B cell (primary cell): ENCODE data around the gene NBEA. TPM values are rescaled to one million over a fixed set of nuclear protein-coding genes. Genes with fewer than 3 reads are reported as not detected.
"Not testable (repeated sequence)": the region's sequence is repeated elsewhere in the genome, so short reads cannot be mapped to it uniquely, and the experiment has no call there.

Source experiments
- ATAC-seq: fragments of 200-7000 bp; cut with Tn5 transposase; one replicate; pipeline ENCODE4 v1.10.0; 2021; ENCODE audit warnings: low read depth, mild to moderate bottlenecking, moderate number of reproducible peaks, moderate library complexity
- CTCF ChIA-PET: fragments of 350-600 bp; sonication (Branson Sonifier 250); formaldehyde crosslinking; loops from one replicate; lab custom pipeline; 2021; ENCODE audit warnings: antibody characterized with exemption, inconsistent platforms; lab: Charles Lee
- POLR2A ChIA-PET: fragments of 350-600 bp; sonication (Branson Sonifier 250); formaldehyde crosslinking; loops from one replicate; lab custom pipeline; 2021; ENCODE audit warnings: antibody characterized with exemption; lab: Charles Lee
- DNase-seq: peaks from one replicate; pipeline ENCODE4 v3.0.0; 2013
- H2AFZ ChIP-seq: 2 replicates; pipeline ENCODE4 v1.6.1; 2012; ENCODE audit warnings: mild to moderate bottlenecking, low read depth, low read length; ENCODE audit not compliant: insufficient read depth, poor library complexity, severe bottlenecking
- H3K27ac ChIP-seq, 2 donors: 1 replicate in 1 of 2; 2 replicates in 1 of 2; pipeline ENCODE4 v1.5.1; 2012 to 2013; ENCODE audit warnings: low read length in 2 of 2, mild to moderate bottlenecking in 2 of 2, moderate library complexity in 1 of 2
- H3K27me3 ChIP-seq, 4 experiments: fragments of 200-600 bp in 1 of 4; sonication (generic) in 1 of 4; replicated peaks in 1 of 4; 1 replicate in 2 of 4; 2 replicates in 2 of 4; pipeline versions ENCODE4 v1.6.1 to v1.7.0; 2013 to 2016; ENCODE audit warnings: low read length in 3 of 4, mild to moderate bottlenecking in 2 of 4, mixed read lengths in 1 of 4, moderate library complexity in 1 of 4; ENCODE audit not compliant: insufficient read depth in 4 of 4, control insufficient read depth in 3 of 4; ENCODE audit errors: control extremely low read depth in 1 of 4
- H3K36me3 ChIP-seq, 2 experiments: replicated peaks in 1 of 2; 1 replicate in 1 of 2; 2 replicates in 1 of 2; pipeline versions ENCODE4 v1.6.1 to v1.7.1; 2013; ENCODE audit warnings: low read length in 1 of 2; ENCODE audit not compliant: insufficient read depth in 2 of 2, control insufficient read depth in 1 of 2; ENCODE audit errors: control extremely low read depth in 1 of 2, extremely low read depth in 1 of 2
- H3K4me1 ChIP-seq, 2 donors: fragments of 200-600 bp in 1 of 2; sonication (generic) in 1 of 2; 1 replicate in 1 of 2; 2 replicates in 1 of 2; pipeline versions ENCODE4 v1.5.1 to v1.6.1; 2013 to 2017; ENCODE audit warnings: low read length in 2 of 2; ENCODE audit not compliant: control insufficient read depth in 2 of 2, insufficient read depth in 2 of 2
- H3K4me2 ChIP-seq: replicated peaks from 2 replicates; pipeline ENCODE3; 2012; ENCODE audit warnings: mild to moderate bottlenecking, low read depth, low read length; ENCODE audit not compliant: poor library complexity, severe bottlenecking
- H3K4me3 ChIP-seq, 5 experiments: fragments of 200-600 bp in 1 of 5; sonication (generic) in 1 of 5; 1 replicate in 3 of 5; 2 replicates in 2 of 5; pipeline versions ENCODE4 v1.5.1 to v1.7.0; 2011 to 2016; ENCODE audit warnings: low read length in 4 of 5, mild to moderate bottlenecking in 4 of 5, low read depth in 2 of 5, control low read depth in 1 of 5, moderate library complexity in 1 of 5; ENCODE audit not compliant: insufficient read depth in 1 of 5; ENCODE audit errors: control extremely low read depth in 1 of 5, extremely low read depth in 1 of 5
- H3K79me2 ChIP-seq: fragments of 200-600 bp; sonication (generic); one replicate; pipeline ENCODE4 v1.6.0; 2016; ENCODE audit warnings: low read length; ENCODE audit not compliant: control insufficient read depth, insufficient read depth
- H3K9ac ChIP-seq: fragments of 200-600 bp; sonication (generic); 2 replicates; pipeline ENCODE4 v1.6.1; 2017; ENCODE audit warnings: mild to moderate bottlenecking, low read length, moderate library complexity
- H3K9me3 ChIP-seq, 3 donors: one replicate each; pipeline versions ENCODE4 v1.6.1 to v1.7.1; 2013; ENCODE audit warnings: low read length in 2 of 3; ENCODE audit not compliant: control insufficient read depth in 2 of 3, insufficient read depth in 1 of 3; ENCODE audit errors: control extremely low read depth in 1 of 3
- H4K20me1 ChIP-seq: 2 replicates; pipeline ENCODE4 v1.6.0; 2012; ENCODE audit warnings: mild to moderate bottlenecking, low read length; ENCODE audit not compliant: insufficient read depth, control insufficient read depth, poor library complexity, severe bottlenecking
- H3K27ac Mint-ChIP-seq: one replicate; pipeline ENCODE4 v1.8.0; 2021; ENCODE audit warnings: mixed read lengths
- H3K27me3 Mint-ChIP-seq: one replicate; pipeline ENCODE4 v1.8.0; 2021; ENCODE audit warnings: mixed read lengths
- H3K4me1 Mint-ChIP-seq: one replicate; pipeline ENCODE4 v1.8.0; 2021; ENCODE audit warnings: mixed read lengths
- H3K4me3 Mint-ChIP-seq: one replicate; pipeline ENCODE4 v1.8.0; 2021; ENCODE audit warnings: mixed read lengths
- H3K9me3 Mint-ChIP-seq: one replicate; pipeline ENCODE4 v1.8.0; 2022; ENCODE audit warnings: mixed read lengths; ENCODE audit not compliant: insufficient read depth
- CTCF ChIP-seq: fragments of 200-600 bp; IDR thresholded peaks from one replicate; pipeline ENCODE4 v1.8.0; 2022; ENCODE audit warnings: antibody characterized with exemption, mild to moderate bottlenecking
- EZH2 ChIP-seq: IDR thresholded peaks from 2 replicates; pipeline ENCODE4 v1.6.1; 2012; ENCODE audit warnings: borderline replicate concordance, low read depth, mild to moderate bottlenecking, moderate library complexity, low read length; ENCODE audit not compliant: insufficient read depth, poor library complexity, severe bottlenecking
- WGBS: methylation state at CpG from one replicate; pipeline ENCODE4 v1.1.5; 2013; ENCODE audit warnings: missing lambda C conversion rate; ENCODE audit not compliant: insufficient coverage; 5-methylcytosine and 5-hydroxymethylcytosine counted together
- intact Hi-C: fragments of 100-400 bp; cut with micrococcal nuclease; formaldehyde crosslinking; loops from one replicate; pipeline ENCODE4 v1.10.0; 2022
- polyA plus RNA-seq: library from polyadenylated mRNA; depleted of rRNA; stranded (reverse); fragments of >200 nt; gene quantifications from 2 replicates; pipeline ENCODE4 v1.2.3, GENCODE V29; 2012
- total RNA-seq, 2 donors: library from RNA; stranded (reverse); fragments of 120-200 nt in 1 of 2; gene quantifications; 1 replicate in 1 of 2; 2 replicates in 1 of 2; pipeline versions ENCODE4 v1.2.3 to v1.2.4, GENCODE V29; 2013 to 2022

NBEA gene
- total and polyA plus RNA-seq, 2 donors (not counting 1 experiment from before 2014, with no cell fraction given), result 1.5 to 10.7 TPM

- Histone ChIP-seq H3K79me2 (no peaks in the 10 kb centered on the region), H3K36me3 (no peaks in the 10 kb centered on the region), H3K4me2 (no peak overlapping the region), H3K27me3 (no peaks in the 10 kb centered on the region), H2AFZ (no peak overlapping the region), H3K4me1 (no peaks in the 10 kb centered on the region), H3K9ac (no peak overlapping the region), H3K4me3 (no peak overlapping the region), H4K20me1 (no peaks in the 10 kb centered on the region), H3K27ac (no peak overlapping the region), H3K9me3 (peaks cover 1 to 13% (median 2%) of the 10 kb centered on the region in 3 donors)
- H3K9me3 Mint-ChIP-seq, result peaks cover 9% of the 10 kb centered on the region
- H3K4me3 Mint-ChIP-seq, result no peak overlapping the region
- no peaks in the 10 kb centered on the region for H3K4me1 Mint-ChIP-seq
- no peak for ATAC-seq
- DNase-seq, result no peak
- ChIA-PET CTCF (no interaction called here), POLR2A (no interaction called here)
- H3K27me3 Mint-ChIP-seq, result no peaks in the 10 kb centered on the region
- TF ChIP-seq CTCF (no peak), EZH2 (no peak)
- WGBS, result no CpG with 5 or more reads among the region's 1 CpG
- intact Hi-C loops, result no loop called here
- H3K27ac Mint-ChIP-seq, result no peak overlapping the region
Measured at GRCh38 chr13:34970961-34971360, 28.9 kb downstream of the NBEA start.

DNA sequence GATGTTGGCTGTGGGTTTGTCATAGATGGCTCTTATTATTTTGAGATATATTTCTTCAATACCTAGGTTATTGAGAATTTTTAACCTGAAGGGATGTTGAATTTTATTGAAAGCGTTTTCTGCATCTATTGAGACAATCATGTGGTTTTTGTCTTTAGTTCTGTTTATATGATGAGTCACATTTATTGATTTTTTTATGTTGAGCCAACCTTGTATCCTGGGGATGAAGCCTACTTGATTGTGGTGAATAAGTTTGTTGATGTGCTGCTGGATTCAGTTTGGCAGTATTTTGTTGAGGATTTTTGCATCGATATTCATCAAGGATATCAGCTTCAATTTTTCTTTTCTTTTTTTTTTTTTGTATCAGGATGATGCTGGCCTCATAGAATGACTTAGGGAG is 29.4 kb downstream of the NBEA start:
- intact Hi-C loops, result no loop called here
- no peaks in the 10 kb centered on the region for H3K79me2 ChIP-seq
- Mint-ChIP-seq H3K9me3 (peaks cover 9% of the 10 kb centered on the region), H3K4me3 (no peak overlapping the region), H3K27ac (no peak overlapping the region), H3K27me3 (no peaks in the 10 kb centered on the region), H3K4me1 (no peaks in the 10 kb centered on the region)
- H3K36me3 ChIP-seq, result no peaks in the 10 kb centered on the region
- no peaks in the 10 kb centered on the region for H3K4me1 ChIP-seq
- no peak overlapping the region for H3K4me2 ChIP-seq
- peaks cover 1 to 13% (median 2%) of the 10 kb centered on the region in 3 donors for H3K9me3 ChIP-seq
- ChIA-PET CTCF (no interaction called here), POLR2A (no interaction called here)
- H3K27ac ChIP-seq, result no peak overlapping the region
- ATAC-seq (no peak), DNase-seq (no peak)
- no peaks in the 10 kb centered on the region for H4K20me1 ChIP-seq
- TF ChIP-seq CTCF, result no peak
- TF ChIP-seq EZH2, result no peak
- H3K9ac ChIP-seq, result no peak overlapping the region
- no peak overlapping the region for H2AFZ ChIP-seq
- WGBS, result 86% methylated on average over 1 of the region's 2 CpGs
- no peak overlapping the region for H3K4me3 ChIP-seq
- H3K27me3 ChIP-seq, result no peaks in the 10 kb centered on the region

DNA sequence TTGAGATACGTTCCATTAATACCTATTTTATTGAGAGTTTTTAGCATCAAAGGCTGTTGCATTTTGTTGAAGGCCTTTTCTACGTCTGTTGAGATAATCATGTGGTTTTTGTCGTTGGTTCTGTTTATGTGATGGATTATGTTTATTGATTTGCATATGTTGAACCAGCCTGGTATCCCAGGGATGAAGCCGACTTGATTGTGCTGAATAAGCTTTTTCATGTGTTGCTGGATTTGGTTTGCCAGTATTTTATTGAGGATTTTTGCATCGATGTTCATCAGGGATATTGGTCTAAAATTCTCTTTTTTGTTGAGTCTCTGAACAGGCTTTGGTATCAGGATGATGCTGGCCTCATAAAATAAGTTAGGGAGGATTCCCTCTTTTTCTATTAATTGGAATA is 43.1 kb downstream of the NBEA start:
- H3K4me3 Mint-ChIP-seq, intact Hi-C loops, ATAC-seq, H3K4me3 ChIP-seq, H3K4me2 ChIP-seq, H3K4me1 ChIP-seq, CTCF ChIA-PET, POLR2A ChIA-PET, H3K27ac ChIP-seq, H3K27ac Mint-ChIP-seq, H3K79me2 ChIP-seq, H3K27me3 Mint-ChIP-seq, H4K20me1 ChIP-seq, DNase-seq, H3K36me3 ChIP-seq, H3K27me3 ChIP-seq, H3K4me1 Mint-ChIP-seq, H3K9ac ChIP-seq, H3K9me3 Mint-ChIP-seq, H2AFZ ChIP-seq: not testable (repeated sequence)
- peaks cover 1 to 21% (median 20%) of the 10 kb centered on the region in 3 donors for H3K9me3 ChIP-seq
- WGBS, result no CpG with 5 or more reads among the region's 5 CpGs
